ENCODE measurements around the gene CEP192.
A peak's percentile ranks its signal among the peaks of the same experiment; 100 is the strongest.
"Not testable (repeated sequence)": the region's sequence is repeated elsewhere in the genome, so short reads cannot be mapped to it uniquely, and the experiment has no call there.

CEP192 gene

DNA sequence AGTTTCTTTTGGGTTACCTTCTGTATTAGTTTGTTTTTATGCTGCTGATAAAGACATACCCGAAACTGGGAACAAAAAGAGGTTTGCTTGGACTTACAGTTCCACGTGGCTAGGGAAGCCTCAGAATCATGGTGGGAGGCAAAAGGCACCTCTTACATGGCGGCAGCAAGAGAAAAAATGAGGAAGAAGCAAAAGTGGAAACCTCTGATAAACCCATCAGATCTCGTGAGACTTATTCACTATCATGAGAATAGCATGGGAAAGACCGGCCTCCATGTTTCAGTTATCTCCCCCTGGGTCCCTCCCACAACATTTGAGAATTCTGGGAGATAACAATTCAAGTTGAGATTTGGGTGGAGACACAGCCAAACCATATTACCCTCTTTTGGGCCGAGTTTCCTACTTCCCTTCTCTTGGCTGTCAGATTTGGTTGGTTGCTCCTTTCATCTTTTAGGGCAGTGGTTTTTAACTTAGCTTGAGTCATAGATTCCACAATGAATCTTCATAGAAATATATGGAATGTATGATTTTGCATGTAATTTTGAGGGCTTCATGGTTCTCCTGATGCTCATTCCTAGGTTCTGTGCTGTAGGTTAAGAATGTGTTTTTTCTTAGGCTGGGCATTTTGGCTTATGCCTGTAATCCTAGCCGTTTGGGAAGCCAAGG lies 44.2 kb downstream of the CEP192 start:
- DNase-seq (ENCODE audit: low spot score): peak; percentile 22

DNA sequence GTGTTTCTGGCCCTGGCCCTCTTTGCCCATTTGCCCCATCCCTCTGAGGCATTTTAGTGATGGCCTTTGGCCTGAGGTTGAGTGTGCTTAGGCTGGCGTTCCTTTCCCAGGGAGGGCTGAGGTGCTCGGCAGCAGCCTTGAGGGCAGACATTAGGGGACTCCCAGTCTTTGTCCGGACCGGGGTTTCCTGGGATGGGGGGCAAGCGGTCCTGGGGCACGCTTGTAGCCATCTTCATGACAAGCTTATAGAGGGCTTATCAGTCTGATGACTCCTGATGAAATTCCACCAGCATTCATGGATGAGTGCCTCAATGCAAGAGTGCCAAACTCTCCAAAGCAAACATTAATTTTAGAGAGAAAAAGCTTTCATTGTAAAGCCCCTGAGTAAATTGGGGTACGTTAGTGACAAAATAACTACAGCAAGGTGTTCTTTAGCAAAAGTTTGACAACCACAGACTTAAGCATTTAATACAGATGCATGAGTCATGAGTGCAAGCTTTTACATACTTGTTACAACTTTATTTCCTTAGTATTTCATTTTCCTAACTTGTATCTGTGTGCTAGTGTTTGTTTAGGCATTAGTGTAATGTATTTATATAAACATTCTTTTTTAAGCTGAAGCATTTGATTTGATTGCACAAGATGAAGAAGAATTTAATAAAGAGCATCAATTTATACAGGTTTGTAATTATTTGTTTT lies 45.6 kb downstream of the CEP192 start:
- no peak for DNase-seq (ENCODE audit: low spot score)

DNA sequence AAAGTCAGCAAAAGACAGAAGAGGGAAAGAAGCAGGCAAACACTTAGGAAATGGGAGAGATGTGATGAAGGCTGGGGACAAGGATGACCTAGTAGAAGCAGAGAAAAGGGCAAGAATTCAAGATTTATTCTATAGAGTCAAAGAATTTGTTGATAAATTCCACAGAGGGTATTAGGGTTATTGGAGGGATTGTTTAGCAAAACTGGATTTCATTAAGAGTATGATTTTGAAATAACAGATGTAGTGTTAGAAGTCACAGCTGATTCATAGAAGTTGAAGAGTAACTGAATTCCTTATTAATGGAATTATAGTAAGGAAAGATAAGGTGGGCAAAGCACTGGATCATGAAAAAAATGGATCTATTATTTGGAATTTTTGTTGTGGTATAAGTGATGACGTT lies 48.6 kb downstream of the CEP192 start:
- DNase-seq (ENCODE audit: low spot score): no peak

DNA sequence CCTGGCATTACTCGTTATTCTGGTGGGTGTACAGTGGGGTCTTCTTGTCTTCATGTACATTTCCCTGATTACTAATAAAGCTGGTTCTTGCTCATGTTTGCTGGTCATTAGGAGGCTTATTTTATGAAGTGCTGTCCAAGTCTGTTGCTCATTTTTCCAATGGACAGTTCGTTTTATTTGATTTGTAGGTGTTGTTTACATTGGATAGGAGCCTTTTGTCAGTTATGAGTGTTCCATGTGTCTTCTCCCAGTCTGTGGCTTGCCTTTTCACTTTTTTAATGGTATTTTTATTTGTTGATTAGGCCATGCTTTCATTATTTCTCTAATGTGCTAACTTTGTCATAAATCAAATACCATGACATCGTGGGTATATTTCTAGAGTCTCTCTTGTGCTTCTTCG lies 51.9 kb downstream of the CEP192 start:
- DNase-seq (ENCODE audit: low spot score): no peak

DNA sequence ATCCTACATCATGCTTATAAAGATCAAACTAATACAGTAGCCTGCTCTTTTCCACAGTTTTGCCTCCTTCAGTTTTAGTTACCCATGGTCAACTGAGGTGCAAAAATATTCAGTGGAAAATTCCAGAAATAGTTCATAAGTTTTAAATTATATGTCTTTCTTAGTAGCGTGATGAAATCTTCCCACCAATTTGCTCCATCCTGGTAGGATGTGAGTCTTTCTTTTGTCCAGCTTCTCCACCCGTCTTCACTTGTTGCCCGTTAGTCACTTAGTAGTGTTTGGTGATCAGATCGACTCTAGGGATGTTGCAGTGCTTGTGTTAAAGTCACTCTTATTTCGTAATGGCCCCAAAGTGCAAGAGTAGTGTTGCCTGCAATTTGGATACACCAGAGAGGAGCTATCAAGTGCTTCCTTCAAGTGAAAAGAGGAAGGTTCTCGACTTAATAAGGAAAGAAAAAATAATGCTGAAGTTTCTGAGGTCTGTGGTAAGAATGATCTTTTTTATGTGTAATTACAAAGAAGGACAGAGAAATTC lies 57.0 kb downstream of the CEP192 start:
- DNase-seq (ENCODE audit: low spot score): no peak

DNA sequence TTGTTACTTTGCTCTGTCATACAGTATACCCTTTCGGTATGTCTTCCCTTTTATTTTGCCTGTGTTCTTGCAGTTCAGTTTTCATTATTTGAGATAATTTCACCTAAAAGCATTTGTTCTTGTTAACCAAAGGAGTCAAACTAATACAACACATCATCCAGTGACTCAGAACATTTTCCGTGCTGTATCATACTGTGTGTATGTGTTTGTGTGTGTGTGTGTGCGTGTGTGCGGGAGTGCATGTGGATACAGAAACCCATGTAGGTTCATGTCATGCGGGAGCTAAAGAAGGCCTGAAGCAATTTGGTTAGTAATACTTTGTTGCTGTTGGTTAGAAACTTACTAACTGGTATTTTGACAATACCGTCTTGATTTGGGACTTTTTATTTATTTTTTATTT lies 60.0 kb downstream of the CEP192 start:
- no peak for DNase-seq (ENCODE audit: low spot score)

DNA sequence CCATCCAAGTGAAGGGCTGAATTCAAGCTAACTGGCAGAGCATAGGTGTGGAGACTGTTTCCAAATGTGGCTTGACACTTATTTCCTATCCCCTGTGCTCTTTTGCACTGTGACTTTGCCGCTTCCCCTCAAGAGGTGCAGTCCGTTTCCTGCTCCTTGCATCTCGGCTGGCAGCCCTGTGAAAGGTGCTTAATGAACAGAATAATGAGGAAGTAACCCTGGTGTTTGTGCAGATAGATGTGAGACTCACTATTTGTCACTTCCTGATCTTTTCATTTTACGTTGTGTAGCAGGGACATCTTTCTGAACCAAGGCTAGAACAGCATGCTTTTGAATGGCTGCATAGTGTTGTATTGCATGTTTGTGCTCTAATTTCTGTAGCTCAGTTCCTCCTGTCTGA lies 60.8 kb downstream of the CEP192 start:
- DNase-seq (ENCODE audit: low spot score): no peak

DNA sequence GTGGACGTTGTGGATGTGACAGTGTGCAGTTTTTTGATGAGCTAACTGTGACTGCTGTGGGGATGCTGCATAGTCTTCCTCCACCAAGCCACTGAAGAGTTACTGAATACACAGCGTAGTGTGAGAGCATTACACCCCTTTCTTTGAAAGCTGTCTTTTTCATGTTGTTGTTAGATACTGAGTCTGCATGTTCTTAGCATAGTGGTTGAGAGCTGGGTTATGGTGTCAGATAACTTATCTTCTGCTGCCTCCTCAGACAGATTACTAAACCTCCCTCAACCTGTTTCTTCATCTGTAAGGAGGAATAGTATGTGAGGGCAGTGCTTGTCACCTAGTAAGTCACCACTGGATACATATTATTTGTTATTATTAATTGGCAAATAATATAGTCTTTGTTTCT lies 63.2 kb downstream of the CEP192 start:
- no peak for DNase-seq (ENCODE audit: low spot score)

DNA sequence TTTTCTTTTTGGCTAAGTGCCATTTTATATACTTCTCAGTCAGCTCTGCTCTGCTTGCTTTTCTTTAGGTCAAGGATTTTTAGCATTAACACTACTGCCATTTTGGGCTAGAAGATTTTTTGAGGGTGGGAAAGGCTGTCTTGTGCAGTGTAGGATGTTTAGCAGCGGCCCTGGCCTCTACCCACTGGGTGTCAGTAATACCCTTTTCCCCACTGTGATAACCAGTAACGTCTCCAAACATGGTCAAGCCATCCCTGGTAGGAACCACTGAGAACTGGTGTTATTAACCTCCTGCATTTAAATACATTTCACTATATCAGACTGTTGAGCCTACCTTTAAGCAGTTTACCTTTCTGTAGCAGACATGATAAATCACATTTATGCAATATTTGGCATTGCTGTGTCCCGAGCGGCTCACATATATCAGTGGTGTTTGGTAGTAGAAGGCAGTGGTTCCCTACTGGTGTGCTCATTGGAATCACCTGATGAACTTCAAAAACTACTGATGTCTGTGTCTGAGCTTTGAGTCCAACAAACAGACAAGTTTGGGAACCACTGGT lies 70.5 kb downstream of the CEP192 start:
- no peak for DNase-seq (ENCODE audit: low spot score)

DNA sequence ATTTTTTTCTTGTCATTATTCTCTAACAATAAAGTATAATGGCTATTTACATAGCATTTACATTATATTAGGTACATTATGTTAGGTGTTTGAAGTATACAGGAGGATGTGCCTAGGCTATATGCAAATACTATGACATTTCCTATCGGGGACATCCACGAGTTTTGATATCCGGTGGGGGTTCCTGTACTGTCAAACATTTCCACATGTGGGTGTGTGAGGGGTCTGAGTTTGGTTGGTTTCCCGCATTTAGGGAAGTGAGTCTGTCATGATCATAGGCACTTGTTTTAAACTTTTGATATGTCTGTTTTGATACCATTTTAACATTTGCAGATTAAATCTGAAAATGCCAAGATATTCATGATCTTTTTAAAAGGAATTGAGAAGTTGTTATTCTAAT lies 76.0 kb downstream of the CEP192 start:
- no peak for DNase-seq (ENCODE audit: low spot score)

DNA sequence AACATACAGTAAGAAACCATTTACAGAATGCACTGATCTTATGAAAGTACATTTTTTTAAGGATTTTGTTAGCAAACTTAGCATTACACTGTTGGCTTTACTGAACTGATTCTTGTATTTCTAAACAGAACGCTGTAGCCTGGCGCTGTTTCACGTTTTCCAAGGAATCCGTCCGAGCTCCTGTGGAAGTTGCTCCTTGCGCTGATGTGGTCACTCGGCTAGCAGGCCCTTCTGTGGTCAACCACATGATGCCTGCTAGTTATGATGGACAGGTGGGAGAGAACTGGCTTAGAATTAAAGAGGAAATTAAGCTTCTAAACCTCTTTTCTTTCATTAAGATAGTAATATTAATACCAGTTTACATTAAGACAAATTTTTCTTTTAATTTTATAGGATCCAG lies 76.8 kb downstream of the CEP192 start:
- no peak for DNase-seq (ENCODE audit: low spot score)

DNA sequence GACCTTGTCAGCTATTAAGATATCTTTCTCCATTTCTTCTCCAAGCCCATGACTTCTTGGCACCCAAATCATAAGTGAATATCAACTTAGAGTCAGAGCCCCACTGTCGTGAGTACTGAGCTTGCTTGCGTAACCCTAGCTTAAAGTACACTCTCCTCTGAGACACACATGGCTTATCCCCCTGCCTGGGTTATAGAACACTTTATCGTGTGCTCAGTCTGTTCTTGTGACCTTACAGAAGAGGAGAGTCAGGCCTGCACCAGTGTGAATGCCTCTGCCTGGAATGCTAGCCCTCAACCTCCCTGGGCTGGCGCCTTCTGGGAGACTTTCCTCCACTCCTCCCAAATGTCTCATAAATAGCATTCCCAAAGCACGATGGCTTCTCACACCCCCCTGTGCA lies 79.3 kb downstream of the CEP192 start:
- no peak for DNase-seq (ENCODE audit: low spot score)

DNA sequence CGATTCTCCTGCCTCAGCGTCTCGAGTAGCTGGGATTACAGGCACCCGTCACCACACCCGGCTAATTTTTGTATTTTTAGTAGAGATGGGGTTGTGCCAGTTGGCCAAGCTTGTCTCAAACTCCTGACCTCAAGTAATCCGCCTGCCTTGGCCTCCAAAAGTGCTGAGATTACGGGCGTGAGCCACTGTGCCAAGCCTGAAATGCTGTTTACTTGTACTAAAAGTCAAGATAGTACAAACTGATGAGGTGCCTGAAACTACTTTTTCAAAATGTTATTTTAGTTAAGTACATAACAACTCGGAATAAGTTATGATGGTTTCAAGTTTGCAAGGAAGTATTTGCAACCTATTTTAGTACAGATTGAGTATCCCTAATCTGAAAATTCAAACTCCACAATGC lies 85.7 kb downstream of the CEP192 start:
- no peak for DNase-seq (ENCODE audit: low spot score)

DNA sequence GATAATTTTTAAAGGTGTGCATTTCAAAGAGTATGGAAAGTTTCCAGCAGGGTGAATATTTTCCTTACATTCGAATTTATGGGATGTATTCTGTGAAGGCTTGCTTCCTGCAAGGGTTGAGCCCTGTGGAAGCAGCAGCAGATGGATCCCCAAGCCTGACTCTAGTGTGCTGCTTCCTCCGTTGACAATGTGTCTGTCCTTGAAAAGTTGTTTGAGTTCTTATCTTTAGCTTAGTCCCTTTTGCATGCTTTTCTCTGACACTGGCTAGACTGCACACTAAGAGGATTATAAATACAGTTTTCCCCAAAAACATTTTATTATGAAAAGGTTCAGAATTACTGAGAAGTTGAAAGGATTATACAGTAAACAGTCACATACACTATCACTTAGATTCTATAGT lies 86.3 kb downstream of the CEP192 start:
- DNase-seq (ENCODE audit: low spot score): no peak

DNA sequence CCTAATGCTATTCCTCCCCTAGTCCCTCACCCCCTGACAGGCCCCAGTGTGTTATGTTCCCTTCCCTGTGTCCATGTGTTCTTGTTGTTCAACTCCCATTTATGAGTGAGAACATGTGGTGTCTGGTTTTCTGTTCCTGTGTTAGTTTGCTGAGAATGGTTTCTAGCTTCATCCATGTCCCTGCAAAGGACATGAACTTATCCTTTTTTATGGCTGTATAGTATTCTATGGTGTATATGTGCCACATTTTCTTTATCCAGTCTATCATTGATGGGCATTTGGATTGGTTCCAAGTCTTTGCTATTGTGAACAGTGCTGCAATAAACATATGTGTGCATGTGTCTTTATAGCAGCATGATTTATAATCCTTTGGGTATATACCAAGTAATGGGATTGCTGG lies 86.9 kb downstream of the CEP192 start:
- not testable (repeated sequence) for DNase-seq (ENCODE audit: low spot score)

DNA sequence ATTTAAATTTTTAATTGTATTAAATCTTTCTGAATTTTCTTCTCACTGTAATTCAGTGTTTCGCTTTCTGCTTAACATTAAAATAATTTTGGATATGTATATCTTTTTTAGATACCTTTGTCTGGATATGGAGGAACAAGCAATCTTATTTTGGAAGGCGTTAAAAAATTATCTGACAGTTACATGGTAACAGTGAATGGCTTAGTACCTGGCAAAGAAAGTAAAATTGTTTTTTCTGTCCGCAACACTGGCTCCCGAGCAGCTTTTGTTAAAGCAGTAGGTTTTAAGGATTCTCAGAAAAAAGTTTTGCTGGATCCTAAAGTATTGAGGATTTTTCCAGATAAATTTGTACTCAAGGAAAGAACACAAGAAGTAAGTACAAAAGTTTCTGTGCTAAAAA lies 95.7 kb downstream of the CEP192 start:
- DNase-seq (ENCODE audit: low spot score): no peak

DNA sequence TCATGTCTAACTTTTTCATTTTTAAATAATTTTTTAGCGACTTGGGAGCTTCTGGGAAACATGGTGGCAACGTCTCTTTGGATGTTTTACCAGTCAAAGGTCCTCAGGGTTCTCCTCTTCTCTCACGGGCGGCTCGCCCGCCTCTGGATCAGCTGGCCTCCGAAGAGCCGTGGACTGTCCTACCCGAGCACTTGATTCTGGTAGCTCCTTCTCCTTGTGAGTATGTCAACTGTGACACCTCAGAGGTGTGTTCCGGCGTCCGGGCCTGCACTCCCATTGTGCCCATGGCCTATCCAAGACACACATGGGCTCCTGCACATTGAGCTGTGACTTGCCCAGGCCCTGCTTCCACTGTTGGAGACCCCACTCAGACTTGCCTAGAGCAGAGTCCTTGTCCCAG lies 104.3 kb downstream of the CEP192 start:
- no peak for DNase-seq (ENCODE audit: low spot score)

DNA sequence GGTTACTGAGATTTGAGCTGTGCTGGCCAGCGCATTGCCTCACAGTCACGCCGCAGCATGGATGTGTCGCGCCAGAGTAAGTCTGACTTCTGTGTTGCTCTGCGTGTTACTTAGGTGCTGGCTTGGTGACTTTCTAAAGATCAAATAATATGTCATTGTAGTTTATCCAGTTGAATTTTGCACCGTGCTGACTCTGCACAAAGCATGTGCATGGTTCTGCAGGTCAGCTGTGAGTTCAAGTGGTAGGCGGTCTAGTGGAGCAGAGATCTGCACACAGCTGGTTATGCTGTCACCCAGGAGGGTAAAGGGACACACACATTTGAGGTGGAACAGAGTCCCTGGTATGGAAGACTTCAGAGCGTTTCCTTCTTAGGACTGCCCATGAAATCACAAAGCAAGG lies 105.1 kb downstream of the CEP192 start:
- DNase-seq (ENCODE audit: low spot score): no peak

DNA sequence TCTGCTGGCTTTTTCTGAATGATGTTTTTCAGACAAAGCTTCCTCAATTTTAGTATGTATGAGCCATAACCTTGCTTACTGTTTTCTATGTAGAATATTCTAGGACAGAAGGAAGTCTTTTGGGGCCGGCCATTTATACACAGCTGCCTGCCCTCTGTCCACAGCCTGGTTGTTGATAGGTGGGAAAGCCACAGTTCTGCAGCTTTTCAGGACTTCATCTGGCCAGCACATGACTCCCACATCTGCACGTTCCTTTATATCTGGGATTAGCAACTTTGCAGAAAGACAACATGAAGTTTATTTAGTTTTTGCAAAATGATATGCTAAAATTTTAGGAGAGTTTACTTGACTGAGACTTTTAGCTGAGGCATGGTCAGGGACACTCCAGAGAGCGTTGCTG lies 105.6 kb downstream of the CEP192 start:
- no peak for DNase-seq (ENCODE audit: low spot score)

DNA sequence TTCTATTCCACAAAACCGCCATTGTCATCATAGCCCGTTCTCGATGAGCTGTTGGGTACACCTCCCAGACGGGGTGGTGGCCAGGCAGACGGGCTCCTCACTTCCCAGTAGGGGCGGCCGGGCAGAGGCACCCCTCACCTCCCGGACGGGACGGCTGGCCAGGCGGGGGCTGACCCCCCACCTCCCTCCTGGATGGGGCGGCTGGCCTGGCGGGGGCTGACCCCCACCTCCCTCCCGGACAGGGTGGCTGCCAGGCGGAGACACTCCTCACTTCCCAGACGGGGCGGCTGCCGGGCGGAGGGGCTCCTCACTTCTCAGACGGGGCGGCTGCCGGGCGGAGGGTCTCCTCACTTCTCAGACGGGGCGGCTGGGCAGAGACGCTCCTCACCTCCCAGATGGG lies 106.9 kb downstream of the CEP192 start:
- DNase-seq (ENCODE audit: low spot score): not testable (repeated sequence)

DNA sequence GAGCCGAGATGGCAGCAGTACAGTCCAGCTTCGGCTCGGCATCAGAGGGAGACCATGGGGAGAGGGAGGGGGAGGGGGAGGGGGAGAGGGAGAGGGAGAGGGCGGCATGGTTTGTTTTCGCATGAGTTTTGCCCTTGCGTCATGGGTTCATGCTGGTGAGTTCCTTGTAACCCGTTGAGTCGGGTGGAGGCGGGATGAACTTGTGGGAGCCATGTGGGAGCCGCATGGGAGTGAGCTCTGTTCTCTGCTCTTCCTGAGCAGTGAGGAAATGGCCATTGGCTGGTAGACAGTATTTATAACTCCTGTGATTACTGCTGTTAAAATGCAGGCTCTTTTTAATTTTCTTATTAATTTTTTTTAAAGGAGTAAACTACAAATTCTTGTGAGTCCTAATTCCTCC lies 108.0 kb downstream of the CEP192 start:
- no peak for DNase-seq (ENCODE audit: low spot score)

DNA sequence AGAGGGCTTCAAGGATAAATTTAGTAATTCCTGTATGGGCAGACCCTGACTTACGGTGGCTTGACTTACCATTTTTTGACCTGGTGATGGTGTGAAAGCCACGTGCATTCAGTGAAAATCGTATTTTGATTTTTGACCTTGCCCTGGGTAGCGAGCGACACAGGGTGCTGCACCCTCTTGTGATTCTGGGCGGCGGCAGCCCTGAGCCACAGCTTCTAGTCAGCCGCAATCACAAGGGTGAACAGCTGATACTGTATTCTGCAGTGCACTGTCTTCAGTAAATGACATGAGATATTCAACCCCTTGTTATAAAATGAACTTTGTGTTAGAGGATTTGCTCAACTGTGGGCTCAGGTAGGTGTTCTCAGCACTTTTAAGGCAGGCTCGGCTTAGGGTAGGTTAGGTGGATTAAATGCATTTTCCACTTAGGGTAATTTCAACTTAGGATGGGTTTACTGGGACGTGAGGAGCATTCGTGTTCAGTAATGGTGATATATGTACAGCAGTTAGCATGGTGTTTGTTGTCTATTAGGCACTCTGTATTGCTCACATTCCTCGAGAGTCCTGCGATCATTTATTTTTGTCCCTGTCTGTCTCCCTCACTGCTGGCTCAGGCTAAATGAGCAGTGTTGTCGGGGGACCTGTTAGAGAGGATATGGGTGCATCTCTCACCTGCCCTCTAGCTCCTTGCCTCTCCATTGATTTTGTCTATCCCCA lies 109.9 kb downstream of the CEP192 start:
- DNase-seq (ENCODE audit: low spot score): no peak

DNA sequence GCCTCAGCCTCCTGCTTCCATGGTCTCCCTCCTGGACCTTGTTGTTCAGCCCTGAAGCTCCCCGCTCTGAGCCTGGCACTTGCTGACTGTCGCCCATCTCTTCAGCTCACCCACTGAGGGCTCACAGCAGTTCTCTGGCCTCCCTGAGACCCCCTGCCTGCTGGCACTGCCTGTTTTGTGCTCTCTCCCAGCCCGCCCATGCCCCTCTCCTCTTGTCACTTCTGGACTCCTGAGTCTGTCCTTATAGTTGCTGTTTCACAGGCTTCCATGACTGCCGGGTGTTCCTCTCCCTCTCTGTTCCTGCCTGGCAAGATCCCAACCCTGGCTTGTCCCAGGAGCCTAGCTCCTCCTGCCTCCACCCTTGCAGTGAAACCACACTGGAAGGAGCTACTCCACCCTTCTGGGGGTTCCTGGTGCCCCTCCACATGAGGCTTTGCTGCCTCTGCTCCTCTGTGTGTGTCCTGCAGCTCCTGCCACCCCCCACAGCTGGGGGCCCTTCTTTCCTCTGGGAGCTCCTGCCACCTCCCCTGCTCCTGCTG lies 110.6 kb downstream of the CEP192 start:
- DNase-seq (ENCODE audit: low spot score): no peak

Data from AG08396 (cell line).